HG02571 (cell line): Measurements from ENCODE around the gene RBMY1J.
"Not testable (repeated sequence)": the region's sequence is repeated elsewhere in the genome, so short reads cannot be mapped to it uniquely, and the experiment has no call there.

Experiments used
- ATAC-seq: cut with Tn5 transposase; IDR thresholded peaks from one replicate; pipeline ENCODE4 v1.9.1; 2021; ENCODE audit warnings: mild to moderate bottlenecking, moderate library complexity; ENCODE audit not compliant: unreplicated experiment

RBMY1J gene

DNA sequence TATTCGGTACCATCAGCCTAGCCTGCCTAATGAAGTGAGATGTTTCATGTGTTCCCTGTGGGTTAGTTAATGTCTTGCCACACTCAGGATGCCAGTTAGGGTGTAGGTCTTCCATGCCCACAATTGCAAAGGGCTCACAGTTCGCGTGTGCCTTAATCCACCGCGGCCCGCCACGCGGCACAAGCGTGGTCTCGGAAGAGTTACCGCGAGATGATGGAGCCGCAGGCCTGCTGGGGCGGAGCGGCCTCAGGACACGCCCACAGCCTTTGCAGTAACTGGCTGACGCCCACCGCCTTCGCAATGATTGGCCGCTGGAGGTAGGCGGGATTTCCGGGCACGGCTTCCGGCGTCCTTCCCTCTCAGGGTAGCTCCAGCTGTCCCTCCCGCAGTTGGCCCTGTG, at the start of gene RBMY1J:
Gene RBMY1J, plus strand, starts transcription at position 301 of the 400 bp plus-strand sequence. CDS start 2,038 bp downstream, outside the sequence.
- not testable (repeated sequence) for ATAC-seq

DNA sequence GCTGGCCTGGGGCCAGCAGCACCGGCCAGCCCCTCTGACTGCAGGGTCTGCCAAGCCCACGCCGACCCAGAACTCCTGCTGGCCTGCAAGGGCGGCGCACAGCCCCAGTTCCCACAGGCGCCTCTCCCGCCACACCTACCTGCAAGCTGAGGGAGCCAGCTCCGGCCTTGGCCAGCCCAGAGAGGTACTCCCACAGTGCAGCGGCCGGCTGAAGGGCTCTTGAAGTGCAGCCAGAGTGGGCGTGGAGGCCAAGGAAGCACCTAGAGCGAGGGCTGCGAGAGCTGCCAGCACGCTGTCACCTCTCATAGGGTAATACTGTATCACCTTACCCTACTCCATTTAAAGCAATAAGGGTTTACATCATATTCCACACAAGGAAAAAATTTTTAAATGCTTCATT, 35.8 kb upstream of the RBMY1J start:
- no peak for ATAC-seq

DNA sequence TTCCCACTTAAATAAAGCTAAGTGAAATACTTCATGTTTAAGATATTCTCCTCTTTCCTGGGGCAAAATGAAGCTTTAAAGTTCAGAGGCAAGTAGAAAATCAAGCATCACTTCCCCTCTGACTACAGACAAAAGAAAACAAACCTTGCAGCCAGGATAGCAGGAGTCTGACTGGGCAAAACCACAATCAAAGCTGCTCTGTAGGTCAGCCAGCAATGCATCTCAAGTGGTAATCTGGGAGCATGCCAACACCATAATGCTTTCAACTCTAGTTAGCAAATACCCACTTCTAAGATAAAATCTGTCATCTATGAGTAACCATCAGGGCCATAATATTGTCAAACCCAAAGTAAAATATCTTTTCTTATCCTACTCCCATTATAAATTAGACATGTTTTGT, 32.6 kb upstream of the RBMY1J start:
- no peak for ATAC-seq

GRCh38 chrY:22373494-22373893, 29.7 kb upstream of the RBMY1J start:
- no peak for ATAC-seq

- ATAC-seq = not testable (repeated sequence)
Observed at GRCh38 chrY:22444718-22445396, 41.6 kb downstream of the RBMY1J start.

- ATAC-seq = not testable (repeated sequence)
Observed at GRCh38 chrY:22455522-22455921, 52.3 kb downstream of the RBMY1J start.

DNA sequence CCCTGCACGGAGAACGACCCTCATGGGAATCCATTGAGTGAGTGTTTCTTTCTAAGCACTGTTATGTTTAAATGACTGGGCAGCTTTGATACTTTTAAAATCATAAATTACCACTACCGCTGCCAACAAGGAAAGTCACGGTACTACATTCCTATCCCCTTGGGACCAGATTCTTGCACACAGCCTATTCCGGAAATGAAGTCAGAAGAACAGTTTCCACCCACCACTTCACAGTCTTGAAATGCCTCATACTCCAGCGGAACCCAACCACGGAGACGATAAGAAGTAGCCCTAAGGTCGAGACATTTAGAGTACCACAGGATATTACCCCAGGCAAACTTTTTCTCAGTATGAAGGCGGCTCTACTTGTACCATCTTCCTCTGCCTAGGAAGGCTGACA, 58.8 kb downstream of the RBMY1J start:
- ATAC-seq = not testable (repeated sequence)
